HG03558 (cell line): ENCODE results near the gene DIABLO.

Source experiments
- ATAC-seq: cut with Tn5 transposase; IDR thresholded peaks from one replicate; pipeline ENCODE4 v1.9.1; 2021; ENCODE audit warnings: moderate number of reproducible peaks; ENCODE audit not compliant: unreplicated experiment; ENCODE audit errors: extremely low read depth

DIABLO gene

DNA sequence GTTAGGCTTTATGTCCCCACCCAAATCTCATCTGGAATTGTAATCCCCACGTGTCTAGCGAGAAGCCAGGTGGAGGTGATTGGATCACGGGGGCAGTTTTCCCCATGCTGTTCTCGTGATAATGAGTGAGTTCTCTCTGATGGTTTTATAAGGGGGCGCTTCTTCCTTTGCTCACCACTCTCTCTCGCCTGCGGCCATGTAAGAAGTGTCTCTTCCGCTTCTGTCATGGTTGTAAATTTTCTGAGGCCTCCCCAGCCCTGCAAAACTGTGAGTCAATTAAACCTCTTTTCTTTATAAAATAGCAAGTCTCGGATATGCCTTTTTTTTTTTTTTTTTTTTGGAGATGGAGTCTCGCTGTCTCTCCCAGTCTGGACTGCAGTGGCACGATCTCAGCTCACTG lies 65.1 kb downstream of the DIABLO start:
- no peak for ATAC-seq

DNA sequence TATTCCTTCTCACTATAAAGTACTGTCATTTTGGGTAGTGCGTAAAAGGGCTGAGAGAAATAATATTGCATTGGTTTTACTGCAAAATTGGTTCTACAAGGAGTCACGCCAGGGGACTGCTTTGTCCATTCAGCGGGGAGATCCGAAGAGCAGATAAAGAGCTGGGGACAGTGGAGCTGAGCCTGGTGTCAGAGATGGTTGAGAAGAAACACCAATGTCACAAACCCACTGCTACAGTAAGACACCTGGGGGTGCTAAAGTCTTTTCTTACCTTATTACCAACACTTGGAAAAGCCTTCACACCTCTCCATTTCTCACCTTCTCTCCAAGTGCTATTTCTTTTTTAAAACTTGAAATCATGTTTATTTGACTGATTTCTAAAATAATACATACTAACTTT lies 66.0 kb downstream of the DIABLO start:
- ATAC-seq = no peak

DNA sequence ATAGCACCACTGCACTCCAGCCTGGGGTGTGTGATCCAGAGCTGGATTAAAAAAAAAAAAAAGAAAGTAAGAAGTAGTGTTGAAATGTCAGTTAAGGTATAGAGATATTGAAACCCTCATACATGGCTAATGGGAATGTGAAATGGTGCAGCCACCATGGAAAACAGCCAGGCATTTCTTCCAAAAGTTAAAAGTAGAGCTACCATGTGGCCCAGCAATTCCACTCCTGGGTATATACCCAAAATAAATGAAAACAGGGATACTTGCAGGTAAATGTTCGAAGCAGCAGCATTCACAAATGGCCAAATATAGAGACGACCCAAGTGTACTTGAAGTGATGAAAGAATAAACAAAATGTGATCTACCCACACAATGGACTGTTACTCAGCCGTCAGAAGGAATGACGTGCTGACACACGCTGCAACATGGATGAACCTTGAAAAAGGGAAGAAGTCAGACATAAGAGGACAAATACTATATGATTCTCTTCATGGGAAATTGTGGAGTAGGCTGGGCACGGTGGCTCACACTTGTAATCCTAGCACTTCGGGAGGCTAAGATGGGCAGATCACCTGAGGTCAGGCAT lies 67.1 kb downstream of the DIABLO start:
- ATAC-seq = no peak
